Activated CD4-positive, alpha-beta T cell treated with anti-CD3 and anti-CD28 coated beads for 4 hours (primary cell): ENCODE results near the gene SERTAD2.

ENCODE experiments used
- DNase-seq, 2 donors: peaks; one replicate each; pipeline ENCODE4 v3.0.0-alpha.2; 2020

Gene SERTAD2, protein sequence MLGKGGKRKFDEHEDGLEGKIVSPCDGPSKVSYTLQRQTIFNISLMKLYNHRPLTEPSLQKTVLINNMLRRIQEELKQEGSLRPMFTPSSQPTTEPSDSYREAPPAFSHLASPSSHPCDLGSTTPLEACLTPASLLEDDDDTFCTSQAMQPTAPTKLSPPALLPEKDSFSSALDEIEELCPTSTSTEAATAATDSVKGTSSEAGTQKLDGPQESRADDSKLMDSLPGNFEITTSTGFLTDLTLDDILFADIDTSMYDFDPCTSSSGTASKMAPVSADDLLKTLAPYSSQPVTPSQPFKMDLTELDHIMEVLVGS

DNA sequence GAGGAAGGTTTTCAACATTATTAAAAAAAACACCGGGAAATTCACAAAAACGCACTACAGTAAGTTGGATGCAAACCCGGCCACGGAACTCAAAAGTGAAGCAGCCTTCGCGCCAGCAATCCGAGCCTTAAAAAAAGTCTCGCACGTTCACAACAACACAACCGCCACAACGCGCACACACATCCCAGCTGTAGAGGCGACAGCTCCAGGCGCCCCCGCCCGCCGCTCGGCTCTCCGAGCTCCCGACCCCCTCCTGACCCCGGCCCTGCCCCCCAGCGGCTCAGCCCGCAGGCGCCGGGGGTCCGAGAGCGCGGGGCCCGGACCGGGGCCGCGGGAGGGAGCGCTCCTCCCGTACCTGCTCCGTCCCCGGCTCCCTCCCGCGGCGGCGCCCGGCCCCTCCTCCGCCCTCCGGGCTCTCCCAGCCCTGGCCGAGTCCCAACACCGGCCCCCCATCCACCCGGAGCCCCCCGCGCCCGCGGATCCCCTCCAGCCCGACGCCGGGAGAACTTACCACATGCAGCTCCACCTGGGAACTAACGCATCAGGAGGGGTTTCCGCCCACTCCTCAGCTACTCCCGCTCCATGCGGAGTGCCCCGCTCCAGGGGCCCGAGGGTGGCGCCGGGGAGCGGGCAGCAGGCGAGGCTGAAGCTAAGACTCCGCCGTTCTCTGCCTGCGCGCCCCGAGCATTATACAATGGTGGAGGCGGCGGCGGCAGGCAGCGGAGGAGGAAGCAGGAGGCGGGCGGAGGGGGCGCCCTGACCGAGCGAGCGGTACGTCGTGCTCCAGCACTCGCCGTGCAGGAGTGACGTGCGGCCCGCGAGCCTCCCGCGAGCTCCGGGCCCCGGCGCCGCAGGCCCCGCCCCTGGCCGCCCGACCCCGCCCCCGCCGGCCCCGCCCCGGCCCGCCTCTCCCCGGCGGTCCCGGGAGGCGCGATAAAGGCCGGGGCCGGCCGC lies at the start of gene SERTAD2:
Gene SERTAD2, minus strand, starts transcription at position 805 of the 954 bp plus-strand sequence. CDS start 17,042 bp downstream, outside the sequence.
- peak; percentile 85 to 87 for DNase-seq

DNA sequence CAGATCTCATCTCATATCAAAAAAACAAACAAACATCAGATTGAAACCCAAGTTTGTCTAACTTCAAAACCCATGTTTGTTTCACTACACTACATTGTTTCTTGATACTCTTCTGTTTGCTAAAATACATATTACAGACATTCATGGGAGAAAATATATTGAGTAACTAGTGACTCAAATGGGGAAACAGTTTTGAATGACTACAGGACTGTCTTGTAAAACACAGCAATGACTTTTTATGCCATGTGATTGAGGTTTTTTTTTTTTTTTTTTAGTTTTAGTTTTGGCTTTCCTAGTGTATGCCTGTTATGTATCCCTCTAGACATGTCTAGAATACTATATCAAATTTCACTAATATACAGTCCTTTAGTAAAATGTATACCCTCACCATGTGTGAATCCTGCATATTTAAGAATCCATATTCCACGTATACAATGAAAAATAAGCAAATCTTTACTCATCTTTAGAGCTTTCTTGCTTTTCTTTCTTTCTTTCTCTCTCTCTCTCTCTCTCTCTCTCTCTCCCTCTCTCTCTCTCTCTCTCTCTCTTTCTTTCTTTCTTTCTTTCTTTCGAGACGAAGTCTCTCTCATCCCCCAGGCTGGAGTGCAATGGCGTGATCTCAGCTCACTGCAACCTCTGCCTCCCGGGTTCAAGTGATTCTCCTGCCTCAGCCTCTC lies 46.6 kb upstream of the SERTAD2 start:
- DNase-seq = no peak

DNA sequence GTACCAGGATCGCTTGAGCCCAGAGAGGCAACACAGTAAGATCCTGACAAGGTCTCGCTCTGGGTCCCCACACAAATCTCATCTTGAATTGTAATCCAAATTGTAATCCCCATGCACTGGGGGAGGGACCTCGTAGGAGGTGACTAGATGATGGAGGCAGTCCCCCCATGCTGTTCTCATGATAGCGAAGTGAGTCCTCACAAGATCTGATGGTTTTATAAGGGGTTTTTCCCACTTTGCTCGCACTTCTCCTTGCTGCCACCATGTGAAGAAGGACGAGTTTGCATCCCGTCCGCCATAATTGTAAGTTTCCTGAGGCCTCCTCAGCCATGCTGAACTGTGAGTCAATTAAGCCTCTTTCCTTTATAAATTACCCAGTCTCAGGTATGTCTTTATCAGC lies 46.0 kb upstream of the SERTAD2 start:
- peak; percentile 3 to 17 for DNase-seq

DNA sequence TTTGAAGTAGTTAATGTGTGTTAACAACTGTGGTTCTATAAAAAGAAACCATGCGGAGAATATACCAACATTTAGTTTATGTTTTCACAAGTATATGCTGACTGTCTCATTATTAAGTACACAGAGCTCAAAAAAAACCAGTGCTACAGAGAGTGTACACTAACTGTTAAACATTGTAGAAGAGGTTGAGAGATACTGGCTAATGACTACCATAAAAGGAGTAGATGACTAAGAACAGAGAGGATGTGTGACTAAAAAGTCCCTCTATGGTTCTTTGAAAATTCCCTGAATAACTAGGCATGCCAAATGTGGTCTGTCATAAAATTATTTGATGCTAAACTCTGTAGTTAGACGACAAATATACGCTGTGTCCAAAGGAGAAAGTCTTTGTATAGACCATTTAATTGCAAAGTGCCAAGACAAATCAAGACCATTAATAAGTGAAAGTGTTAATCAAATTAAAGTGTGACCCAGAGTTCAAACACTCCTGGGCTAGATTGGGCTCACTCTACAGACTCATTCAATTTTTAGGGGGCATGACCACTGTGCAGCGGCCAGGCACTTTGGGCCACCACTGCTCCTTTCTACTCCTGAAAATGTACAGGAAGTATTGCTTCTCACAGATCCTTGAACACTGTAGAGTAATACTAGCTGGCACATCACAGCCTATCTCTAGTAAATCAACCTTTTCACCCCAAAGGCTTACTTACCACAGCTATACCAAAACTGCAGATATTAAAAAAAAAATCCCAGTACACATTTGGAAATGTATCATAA lies 45.1 kb upstream of the SERTAD2 start:
- no peak for DNase-seq

DNA sequence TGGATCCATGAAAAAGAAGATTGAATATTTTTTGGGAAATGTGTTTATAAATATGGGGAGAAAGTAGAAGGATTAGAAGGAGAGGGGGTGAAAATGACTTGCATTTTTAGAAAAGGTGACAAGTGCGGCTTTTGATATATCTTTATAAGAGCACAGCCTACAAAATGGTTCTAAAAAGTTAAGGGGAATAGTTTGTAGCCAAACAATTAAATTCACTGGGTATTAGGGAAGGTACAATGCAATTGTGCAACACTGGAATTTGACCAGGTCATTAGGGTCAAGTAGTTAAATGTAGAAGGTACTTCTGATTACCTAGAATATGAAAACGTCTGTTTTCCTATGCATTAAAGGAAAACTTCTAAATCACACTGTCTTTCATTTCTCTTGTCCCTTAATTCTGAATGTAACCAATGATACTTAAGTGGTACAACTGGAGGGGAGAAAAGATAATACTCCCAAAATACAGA lies 44.5 kb upstream of the SERTAD2 start:
- no peak for DNase-seq

DNA sequence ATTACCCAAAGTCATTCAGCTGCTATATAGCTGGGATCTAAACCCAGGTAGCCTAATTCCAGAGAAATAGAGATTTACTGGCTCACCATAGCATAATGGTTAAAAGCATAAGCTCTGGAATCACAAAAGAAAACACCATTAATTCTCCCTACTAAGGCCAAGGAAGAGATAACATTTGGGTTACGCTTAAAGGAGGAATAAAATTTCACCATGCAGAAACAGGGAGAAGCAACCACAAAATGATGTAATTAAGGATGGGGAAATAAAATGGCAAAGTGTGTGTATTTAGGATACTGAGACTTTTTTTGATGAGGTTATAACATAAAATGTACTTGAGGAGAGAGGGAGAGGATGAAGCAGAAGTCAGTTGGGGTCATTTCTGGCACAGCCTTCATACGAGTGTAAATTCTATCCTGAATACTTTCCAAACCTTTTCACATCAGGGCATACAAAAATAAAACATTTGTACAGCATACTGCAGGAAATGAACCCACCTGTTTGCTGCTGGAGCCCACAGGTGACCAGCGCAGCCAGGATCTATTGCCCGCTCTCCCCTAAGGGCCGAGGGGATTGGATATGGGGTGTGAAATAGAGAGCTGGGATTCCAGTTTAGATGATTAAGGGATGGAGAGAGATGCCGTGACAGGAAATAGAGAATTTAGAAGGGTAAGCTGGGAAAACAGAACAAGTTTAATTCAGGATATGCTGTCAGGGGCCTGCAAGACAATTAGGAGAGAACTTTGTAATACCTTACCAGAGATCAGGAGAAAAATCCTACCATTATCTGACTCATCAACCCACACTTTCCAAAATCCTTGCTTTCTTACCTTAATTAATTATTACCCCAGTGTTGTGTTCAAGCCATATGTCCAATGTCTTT lies 43.8 kb upstream of the SERTAD2 start:
- DNase-seq = no peak

DNA sequence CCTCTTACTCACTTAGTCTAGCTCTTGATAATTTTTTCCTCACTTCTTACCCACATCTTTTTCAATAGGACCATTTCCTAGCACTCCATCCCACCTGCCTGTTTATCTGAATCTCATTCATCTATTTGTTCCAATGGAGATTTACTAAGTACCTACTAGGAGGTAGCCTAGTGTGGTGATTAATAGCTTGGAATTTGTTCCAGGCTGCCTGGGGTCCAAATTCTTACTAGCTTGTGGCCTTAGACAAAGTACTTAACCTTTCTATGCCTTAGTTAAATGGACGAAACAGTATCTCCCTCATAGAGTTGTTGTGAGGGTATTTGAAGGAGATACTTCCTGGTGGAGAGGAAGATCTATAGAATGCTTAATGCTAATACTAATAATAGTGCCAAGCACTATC lies 42.9 kb upstream of the SERTAD2 start:
- DNase-seq = no peak

DNA sequence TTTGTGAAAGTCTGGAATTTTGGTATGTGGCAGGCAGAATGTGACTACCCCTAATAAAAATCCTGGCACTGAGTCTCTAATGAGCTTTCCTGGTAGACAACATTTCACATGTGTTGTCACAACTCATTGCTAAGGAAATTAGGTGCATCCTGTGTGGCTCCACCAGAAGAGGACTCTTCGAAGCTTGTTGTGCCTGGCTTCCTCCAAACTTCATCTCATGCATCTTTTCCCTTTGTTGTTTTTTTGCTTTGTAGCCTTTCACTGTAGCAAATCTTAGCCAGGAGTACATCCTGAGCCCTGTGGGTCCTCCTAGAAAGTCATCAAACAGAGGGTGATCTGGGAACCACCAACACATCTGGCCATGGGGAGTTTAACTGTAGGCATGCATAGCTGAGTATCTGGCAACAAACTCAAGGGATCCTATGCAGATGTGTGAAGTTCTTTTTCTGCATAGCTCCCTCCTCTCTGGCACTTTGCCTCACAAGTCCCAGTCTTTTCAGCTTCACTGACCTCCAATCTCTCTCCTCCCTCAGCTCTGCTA lies 42.1 kb upstream of the SERTAD2 start:
- no peak for DNase-seq

DNA sequence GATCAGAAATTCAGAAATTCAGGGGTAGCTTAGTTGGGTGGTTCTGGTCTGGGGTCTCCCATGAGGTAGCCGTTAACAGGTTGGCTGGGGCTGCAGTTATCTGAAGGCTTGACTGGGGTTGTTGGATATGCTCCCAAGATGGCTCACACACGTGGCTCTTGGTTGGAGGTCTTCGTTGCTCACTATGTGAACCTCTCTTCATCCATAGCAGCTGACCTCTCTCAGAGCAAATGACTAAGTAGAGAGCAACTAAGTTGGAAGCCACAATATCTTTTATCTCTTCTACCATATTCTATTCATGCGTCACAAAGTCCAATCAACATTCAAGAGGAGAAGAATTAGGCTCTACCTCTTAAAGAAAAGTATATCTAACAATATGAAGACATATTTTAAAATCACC lies 38.7 kb upstream of the SERTAD2 start:
- no peak for DNase-seq

DNA sequence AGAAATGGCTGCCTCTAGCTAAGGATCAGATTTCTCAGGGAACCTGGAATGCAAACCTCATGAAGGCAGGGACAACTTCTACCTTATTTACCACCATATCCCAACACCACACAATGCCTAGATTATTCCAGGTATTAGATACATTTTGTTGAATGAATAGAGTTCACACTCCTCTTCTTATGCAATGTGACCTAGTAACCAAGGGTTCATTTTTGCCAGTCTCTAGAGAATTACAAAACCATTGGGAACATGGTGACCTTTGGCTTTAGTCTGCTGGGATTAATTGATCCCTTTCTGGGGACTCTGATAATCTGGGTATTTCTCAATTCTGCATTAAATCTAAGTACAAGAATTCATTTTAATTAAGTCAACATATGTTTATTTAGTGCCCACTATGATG lies 35.2 kb upstream of the SERTAD2 start:
- no peak for DNase-seq

DNA sequence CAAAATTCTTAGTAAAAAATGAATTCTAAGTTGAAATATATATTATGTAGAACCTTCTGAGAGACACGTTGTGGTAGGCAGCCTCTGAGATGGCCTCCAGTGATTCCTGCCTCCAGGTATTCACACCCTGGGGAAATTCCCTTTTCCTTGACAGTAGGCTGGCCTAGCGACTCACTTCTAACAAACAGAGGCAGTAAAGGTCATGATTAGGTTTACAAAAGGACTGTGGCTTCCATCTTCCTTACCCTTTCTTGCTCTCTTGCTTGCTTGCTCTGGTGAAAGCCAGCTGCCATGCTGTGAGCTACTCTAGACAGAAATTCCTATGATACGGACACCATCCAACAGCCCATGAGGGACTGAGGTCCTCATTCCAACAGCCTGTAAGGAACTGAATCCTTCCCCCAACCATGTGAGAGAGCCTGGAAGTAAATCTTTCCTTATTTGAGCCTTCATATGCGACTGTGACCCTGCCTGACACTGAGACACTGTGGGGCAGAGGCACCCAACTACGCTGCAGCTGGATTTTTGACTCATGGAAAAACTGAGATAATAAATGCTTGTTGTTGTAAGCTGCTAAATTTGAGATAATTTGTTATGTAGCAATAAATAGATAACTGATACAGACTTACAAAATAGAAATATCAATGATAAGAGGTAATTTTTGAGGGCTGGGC lies 32.7 kb upstream of the SERTAD2 start:
- DNase-seq = no peak

DNA sequence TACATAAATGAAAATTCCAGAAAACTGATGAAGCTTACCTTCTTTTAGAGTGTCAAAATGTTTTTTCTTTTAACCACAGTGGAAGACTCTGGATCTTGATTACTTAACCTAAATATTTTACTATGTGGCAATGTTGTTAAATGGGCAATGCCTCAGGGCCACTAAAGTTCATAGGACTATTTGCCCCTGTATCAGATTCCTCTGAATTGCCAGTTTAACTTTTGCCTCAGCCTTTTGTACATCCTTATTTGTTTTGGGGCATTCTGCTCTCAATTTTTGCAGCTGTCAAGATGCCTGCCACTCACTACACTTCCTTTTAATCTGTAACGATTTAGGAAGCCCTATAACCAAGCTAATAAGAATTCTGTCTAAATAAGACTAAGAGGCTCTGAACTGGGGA lies 31.7 kb upstream of the SERTAD2 start:
- DNase-seq = no peak

DNA sequence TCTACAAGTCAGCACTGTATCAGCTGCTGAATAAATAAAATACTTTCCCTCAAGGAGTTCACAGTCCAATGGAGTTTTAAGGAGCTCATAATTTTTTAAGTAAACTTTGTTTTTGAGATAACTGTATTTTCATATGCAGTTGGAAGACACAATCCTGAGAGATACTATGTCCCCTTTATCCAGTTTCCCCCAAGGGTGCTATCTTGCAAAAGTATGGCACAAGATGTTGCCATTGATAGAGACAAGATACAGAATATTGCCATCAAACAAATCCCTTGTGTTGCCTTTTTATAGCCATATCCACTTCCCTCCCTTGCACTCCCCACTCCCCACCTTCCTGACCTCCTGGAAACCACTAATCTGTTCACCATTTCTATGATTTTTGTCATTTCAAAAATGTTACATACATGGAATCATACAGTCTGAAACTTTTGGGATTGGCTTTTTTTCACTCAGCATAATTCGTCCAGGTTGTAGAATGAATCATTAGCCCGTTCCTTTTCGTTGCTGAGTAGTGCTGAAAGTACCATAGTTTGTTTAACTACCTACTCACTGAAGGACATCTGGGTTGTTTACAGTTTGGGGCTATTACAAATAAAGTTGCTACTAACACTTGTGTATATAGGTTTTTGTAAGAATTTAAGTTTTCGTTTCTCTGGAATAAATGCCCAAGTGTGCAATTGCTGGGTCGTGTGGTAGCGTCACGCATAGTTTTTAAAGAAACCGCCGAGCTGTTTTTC lies 30.2 kb upstream of the SERTAD2 start:
- DNase-seq = no peak

DNA sequence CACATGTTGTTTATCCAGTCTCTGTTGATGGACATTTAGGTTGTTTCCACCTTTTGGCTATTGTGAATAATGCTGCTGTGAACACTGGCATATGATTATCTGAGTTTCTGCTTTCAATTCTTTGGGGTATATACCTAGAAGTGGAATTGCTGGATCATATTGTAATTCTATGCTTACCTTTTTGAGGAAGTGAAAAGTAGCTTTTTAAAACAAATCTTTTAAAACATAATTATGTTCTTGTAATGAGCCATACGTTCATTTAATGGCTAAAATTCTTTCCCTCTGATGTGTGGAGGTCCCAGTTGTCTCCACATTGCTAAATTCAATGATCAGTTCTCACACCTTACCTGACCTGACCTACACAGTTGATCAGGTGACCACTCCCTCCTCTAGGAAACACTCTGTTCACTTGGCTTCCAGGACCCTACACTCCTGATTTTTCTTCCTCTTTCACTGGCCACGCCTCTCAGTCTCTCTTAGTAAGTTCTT lies 27.8 kb upstream of the SERTAD2 start:
- DNase-seq = no peak

DNA sequence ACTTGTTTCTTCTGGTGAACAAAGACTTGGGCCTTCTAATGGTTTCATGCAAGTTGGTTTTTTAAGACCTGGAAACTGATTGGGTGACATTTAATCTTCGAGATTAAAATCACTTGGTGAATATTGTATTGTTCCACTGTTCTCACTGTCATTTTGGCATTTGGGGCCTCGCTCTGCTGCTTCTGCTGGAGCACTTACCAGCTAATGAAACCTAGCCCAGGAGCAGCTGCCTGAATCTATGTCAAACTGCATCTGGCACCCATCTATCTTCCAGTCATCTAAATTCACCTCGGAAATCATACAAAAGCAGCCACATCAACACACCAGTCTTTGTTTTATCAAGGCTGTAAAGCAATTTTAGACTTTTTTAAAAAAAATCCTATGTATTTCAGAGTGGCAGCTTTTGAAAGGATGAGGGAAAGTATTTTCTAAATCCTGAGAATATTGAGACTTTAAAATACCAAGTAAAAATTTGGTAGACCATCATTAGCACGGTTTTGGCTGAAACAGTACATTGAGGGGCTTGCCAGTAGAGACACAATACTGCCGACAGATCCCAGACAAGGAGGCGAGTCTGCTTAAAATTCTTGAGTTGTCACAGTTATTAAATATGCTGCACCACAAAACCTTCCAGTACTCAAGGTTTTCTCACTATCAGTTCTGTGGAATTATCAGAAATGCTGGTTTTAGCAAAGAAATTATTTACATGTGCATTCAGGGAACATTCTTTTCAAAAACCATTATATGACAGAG lies 26.1 kb upstream of the SERTAD2 start:
- no peak for DNase-seq

DNA sequence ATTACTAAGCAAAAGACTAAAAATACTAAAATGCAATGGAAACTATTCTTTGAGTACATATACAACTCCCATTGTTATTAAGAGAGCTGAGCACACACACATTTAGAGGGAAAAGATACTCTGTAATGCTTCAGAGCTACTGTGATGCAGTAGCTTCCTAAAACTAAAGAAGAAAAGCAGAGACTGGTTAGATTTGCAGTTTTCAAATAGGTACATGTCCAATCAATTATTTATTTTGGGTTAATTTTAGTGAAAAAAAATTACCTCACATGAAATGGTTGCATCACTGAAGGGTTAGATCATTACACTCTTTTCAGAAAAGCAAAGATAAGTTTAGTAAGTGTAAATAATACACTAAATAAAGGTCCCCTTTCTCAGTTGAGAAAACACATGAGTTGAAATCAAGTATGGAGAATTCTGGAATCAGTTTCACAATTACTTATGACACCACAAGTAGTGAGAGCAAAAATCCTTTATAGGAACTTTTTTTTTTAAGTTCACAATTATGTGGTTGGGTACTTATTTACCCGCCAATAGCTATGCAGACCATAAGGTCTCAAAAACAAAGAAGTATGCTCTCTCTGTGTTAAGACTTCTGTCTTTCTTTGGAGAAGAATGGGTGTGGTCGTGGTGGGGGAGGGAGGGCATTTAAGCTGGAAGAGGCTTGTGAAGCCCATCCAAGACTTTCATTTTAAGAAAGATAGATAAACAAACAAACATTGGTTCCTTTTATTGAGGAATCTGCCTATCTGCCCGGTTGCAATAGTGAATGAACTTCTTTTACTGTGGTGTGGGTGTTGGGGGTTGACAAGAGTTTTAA lies 25.3 kb upstream of the SERTAD2 start:
- DNase-seq = no peak

DNA sequence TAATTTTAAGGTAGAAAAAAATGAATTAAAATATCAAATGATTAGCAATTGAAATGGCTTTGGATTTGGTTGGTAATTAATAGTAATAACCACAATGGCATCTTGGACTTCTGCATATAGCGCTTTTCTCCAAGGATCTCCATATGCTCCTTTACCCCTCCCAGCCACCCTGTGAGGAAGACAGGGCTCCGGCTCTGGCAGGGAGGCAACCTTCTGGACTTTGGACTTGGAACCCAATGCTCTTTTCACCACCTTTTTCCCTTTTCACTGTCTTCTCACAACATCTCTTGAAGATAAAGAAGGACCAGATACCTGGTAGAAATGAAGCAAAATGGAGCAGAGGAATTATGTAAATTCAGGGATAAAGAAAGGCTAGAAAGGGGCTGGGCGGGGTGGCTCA lies 23.8 kb upstream of the SERTAD2 start:
- no peak for DNase-seq

DNA sequence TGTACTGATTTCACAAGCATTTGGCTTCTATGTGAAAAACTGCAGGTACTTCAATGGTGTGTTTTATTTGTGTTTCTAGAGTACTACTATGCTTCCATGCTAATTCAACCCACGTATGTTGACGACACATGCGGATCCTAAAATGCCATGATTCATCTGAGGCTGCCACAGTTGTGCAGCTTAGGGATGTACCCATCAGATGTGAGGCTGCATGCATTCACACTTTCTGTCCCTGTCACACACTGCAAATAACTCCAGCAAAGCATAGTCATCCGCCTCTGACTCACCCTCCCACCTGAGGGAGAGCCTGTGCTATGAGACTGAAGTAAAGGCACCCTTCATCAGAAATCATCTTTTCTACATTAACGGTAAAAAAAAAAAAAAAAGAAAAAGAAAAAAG lies 22.1 kb upstream of the SERTAD2 start:
- peak; percentile 63 to 74 for DNase-seq
